SKM-1 treated with dmso at 0.1 percent for 144 hours (cell line): Measurements from ENCODE around the gene MCEE.
"Not testable (repeated sequence)": the region's sequence is repeated elsewhere in the genome, so short reads cannot be mapped to it uniquely, and the experiment has no call there.

ENCODE experiments used
- DNase-seq: peaks from one replicate; lab custom pipeline; 2025; ENCODE audit not compliant: unreplicated experiment; lab: John Stamatoyannopoulos, UW

The MCEE gene

GRCh38 chr2:71083752-71084312 lies 46.2 kb downstream of the MCEE start:
- DNase-seq = not testable (repeated sequence)

DNA sequence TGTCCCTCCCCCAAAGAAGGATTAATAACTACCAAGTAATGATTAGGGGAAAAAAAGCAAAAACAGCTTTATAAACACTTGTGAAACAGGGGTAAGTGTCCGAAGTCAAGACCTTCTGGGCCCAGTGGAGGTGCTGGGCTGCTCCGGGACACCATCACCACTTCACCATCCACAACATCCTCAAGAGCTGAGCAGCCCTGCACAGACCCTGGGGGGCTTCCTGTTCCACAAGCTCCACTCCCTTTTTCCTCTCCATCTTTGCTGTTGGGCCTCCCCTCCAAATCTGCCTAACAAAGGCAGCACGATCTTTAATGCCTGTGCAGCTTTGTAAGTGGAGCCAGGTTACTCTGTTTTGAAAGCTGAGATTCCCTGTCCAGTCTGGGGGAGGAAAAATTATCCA lies 46.7 kb downstream of the MCEE start:
- DNase-seq = not testable (repeated sequence)

DNA sequence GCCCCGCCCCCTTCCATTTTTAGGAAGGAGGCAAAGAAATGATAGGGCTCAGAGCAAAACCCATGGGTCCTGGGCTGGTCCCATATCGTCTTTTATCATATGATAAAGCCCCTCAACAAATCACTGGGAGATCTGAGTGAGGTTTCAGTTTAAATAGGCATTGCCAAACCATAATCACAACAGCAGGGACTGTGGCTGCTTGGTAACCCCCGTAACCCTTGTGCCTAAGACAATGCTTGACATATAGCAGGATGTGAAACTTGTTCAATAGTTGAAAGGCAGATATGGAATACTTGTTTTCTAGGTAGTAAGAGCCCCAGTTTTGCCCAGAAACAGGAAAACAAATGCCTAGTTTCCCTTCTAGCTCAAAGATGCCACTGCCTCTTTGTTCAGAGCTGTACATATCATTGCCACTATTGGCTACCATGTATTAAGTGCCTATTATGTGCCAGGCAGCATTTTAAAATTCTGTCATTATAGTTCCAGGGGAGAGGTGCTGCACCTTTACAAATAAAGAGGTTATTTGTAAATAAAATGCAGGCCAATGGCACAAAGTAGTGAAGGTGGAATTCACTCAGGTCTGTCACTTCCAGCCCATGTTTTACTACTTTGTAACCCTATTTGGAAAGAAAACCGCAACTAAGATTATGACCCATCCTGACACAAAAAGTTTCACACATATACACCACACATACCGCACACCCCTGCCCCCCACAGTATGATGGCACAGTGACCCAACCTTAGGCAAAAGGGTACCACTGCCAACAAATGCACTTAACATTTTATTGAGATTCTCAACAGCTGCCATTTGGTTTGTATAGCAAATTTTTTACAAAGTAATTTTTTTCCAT lies 47.4 kb downstream of the MCEE start:
- DNase-seq = no peak

- no peak for DNase-seq
Measured at GRCh38 chr2:71078624-71079023, 51.4 kb downstream of the MCEE start.

DNA sequence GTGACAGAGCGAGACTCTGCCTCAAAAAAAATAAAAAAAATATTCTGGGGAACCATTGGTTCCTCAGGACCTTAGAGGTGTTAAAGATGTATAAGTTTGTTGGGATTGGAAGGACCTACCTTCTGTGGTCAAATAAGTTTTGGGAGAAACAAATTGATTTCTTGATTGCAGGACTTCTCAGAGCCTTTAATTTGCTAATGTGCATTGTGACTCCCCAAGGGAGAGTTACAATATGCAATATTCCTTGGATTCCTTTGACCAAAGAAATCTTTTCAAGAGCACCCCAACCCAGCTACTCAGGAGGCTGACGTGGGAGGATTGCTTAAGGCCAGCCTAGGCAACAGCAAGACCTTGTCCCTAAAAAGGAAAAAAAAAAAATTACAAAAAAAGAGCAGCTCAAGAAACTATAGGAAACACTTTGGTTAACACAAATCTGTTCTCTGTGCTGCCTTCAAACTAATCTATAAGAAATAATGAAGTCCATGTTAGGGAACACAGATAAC lies 55.1 kb downstream of the MCEE start:
- DNase-seq = no peak

DNA sequence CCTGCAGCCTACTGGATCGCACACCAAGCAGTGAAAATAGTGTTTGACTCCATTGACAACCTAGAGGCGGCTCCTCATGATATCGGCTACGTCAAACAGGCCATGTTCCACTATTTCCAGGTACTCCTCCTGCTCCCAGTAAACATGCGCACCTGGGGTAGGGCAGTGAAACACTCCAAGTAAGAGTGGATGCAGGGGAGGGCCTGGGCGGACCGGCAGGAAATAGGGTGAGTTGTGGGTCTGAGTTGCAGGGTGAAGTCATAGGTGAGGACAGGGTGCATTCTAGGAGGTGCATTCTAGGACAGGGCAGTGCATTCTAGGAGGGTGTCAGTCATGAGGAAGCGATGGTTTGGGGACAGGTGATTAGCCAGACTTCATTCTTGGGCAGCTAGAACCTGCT lies 56.6 kb downstream of the MCEE start:
- no peak for DNase-seq

DNA sequence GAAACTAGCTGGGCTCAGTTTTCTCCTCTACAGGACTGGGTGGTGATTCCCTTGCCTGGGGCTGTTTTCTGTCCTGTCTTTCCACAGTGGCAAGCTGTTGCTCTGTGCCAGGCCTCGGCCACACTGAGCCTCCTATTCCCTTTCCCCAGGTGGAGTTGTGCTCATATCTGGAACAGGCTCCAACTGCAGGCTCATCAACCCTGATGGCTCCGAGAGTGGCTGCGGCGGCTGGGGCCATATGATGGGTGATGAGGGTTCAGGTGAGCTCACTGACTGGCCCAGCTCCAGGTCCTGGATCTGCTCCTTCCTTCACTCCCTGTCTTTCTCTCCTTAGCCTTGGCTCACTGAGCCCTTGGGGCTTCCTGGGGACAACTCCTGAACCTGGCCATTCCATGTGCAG lies 57.5 kb downstream of the MCEE start:
- DNase-seq = peak; percentile 56

DNA sequence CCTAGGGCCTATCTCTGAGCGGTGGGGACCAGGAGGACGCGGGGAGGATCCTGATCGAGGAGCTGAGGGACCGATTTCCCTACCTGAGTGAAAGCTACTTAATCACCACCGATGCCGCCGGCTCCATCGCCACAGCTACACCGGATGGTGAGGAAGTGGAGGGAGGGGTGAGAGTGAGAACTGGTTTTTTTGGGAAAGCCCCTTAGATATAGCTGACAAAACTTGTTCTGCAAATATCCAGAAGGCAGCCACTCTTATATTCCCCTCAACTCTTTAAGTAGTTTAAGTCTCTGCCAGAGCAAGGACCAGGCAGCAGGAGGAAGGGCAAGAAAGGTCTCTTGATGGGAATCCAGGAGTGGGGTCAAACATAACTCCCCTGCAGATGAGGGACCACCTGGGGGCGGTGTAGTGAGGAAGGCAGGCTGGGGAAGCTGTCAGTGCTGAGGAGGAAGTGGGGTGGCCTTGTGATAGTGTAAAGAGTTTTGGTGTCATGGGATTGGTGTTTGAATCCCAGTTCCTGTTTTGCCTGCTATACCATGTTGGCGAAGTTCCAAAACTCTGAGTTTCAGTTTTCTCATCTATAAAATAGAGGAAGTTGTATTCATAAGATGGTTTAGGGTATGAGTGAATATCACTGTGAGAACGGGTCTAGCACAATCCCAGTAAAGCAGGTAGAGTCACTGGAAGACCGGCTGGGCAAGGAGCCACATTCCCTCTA lies 58.2 kb downstream of the MCEE start:
- DNase-seq = peak; percentile 97

GRCh38 chr2:71070294-71071093 lies 59.5 kb downstream of the MCEE start:
- no peak for DNase-seq

DNA sequence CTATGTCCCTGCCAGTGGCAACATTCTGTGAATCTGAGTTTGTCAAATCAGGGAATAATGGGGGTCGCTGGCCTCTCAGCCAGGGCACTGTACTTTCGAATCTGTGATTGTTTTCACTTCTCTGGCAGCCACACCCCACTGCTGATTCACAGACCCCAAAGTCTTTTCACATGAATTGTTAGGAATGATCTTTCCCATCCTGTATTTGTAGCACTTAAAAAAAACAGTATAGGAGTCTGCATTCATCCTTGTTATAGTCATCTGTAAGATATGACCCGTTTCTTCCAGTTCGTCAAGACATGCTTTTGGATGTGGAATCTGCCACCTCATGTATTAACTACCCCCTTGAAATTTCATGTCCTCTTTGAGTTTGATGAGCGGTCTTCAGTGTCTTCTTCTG lies 60.7 kb downstream of the MCEE start:
- no peak for DNase-seq

DNA sequence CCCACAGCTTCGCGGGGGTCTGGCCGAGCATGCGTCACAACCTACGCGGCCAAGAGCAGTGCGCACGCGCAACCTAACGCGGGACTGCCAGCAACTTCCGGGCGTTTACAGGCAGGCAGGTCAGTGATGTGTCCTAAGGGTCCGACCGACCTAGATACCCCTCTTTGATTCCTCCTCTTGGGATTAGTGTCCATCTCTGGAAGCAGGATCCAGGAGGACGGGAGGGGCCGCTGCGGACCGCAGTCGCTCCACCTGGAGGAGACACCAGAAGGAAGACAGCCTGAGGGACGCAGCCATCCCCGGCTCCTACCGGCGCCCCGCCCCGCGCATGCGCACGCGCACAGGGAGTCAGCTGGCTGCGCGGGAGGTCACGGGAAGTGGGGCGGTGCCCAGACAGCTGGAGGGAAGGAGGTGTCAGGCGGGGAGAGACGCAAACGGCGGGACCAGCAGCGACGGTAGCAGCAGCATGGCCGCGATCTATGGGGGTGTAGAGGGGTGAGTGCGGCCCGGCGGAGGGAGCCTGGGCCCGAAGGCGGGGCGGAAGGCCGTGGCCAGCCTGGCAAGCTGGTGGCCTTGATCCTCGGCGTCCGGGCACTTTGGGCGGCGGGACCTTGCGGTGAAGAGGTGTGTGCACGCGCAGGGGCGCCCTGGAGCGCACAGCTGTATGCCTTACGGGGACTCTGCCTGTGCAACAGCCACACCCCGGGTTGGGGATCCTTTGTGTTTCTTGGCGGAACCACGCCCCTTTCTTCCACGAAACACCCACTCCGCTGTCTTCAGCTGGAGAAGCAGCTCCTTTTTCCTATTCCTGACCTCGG lies 61.6 kb downstream of the MCEE start, which contains the start of gene NAGK:
Gene NAGK (plus strand): TSS at position 431 of the 818 bp plus-strand sequence. CDS start 36 bp downstream, at position 467.
- DNase-seq = peak; percentile 93

DNA sequence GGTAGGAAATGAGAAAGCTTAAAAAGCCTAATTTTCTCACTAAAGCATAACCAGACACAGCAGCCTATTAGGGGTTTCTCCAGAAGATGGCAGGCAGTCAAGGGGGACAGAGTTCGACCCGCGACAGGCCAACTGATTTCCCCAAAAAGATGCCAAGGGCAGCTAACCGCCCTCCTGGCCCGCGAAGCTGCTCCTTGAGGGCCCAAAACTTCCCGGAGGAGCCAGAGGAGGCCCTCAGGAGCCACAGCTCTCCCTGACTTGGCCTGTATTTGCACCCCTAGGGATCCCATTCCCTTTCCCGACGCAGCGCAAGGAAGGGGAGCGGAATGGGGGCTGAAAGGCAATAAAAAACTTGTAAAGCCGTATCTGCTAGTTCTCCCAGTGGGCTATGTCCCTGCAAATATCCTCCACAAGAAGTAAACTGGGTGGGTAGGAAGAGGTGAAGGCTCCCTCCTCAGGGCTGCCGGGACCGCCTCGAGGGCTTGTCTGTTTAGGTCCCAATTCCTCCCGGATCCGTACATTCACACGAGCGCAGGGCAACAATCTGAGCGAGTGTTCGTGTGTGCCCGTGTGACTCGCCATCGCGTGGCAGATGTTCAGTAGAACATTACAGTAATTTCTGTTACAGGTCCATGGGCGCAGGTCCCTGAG lies 62.3 kb downstream of the MCEE start:
- peak; percentile 37 for DNase-seq

DNA sequence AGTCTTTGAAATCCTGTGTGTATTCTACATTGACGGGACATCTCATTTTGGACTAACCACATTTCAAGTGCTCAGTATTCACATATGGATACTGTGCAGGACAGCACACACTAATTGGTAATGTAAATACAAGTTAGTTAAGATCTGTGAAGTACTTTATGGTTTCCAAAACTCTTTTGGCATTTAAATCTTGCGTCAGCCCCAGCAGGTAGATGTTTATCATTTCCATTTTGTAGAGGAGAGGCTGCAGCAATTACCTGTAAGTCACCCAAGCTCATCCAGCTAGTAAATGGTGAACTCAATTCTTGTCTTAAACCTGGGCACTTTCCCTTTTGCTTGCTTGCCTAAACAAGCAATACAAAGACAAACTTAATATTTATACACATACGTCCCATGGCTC lies 63.2 kb downstream of the MCEE start:
- no peak for DNase-seq

DNA sequence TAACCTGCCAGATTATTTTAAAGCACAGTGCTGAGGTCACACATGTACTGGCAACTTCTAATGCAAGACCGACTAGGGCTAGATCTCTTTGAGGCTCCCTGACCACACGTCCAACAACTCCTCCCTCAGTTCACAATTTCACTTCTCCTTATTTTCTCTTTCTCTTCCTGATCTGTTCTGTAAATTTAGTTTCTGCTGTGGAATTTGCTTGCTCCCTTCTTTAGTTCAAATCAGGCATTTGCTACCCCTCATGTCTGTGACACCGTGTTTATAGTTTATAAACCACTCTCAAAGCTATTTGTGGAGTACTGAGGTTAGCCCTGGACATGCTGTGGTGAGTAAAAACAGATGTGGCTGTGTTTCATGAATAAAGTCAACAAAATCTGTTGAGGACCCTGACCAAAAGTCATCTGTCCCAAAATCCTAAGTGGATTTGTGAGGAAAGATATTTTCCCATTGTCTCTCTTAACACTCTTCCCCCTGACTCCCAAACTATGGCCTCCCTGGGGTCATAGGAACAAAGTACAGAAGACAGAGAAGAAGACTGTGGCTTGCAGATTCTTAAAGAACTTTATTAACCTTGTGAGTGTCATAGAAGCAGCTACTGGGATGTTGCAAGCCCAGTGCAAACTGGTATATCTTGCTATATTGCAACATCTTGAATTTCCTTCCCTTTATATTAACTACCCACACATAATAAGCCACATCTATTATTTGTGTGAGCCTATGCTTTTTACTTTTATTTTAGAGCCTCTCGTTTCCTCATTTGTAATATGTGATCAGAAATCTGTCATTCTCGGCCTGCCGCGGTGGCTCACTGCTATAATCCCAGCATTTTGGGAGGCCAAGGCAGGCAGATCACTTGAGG lies 65.0 kb downstream of the MCEE start:
- DNase-seq = peak; percentile 96

DNA sequence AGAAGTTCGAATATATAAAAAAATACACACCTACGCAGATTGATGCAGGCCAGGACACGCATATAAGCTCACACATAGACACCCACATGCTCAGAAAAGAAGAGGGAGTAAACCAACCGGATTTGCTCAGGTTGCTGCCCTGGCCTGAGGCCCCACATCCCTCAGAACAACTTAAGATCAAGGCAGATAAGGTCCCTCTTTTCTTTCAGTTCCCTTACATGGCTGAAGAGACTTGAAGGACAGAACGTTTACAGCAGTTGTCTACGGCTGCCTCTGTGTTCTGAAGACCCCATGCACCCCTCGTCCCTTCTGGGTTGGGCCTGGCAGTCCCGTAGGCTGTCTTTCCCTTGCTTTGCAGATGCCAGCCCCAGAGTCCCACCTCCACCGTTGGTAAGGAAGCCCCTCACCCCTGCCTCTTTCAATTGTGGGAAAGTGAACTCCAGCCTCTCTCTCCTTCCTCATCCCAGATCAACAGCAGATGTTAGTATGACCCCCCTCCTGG lies 65.9 kb downstream of the MCEE start:
- no peak for DNase-seq

DNA sequence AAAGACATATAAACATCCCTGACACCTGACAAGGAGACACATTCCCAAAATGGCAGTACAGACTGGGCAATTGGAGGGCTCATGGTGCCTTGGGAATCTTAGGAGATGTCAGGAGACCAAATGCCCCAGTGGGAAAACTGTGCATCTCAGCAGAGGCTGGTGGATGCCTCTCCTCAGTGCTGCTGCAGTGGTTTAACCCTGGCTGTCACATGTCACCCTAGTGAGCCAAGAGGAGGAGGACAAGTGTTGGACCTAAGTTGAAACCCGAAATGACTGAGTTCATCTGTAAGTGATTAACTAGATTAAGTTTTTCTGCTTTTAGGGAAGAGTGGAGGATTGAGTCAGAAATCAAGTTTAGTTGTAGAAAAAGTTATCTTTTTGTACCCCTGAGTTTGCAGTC lies 66.8 kb downstream of the MCEE start:
- no peak for DNase-seq

DNA sequence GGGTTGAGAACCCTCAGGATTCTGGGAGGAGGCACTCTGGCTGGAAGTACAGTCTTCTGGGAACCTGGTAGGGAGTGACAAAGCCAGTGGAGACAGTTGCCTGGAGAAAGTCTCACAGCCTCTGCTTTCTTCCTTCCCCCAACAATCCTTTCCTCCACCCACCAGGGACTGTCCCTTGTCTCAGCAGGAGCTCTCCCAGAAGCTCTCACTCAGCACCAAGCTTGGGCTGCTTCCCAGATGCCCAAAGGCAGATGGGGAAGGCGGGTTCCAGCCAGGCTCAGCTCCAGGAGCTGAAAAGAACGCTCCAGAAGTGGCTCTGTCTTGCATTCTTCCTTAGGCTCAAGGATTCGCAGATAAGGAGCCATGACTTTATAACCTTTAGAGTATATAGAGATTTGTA lies 69.2 kb downstream of the MCEE start:
- no peak for DNase-seq

GRCh38 chr2:71060211-71060610 lies 69.8 kb downstream of the MCEE start:
- DNase-seq = no peak
